Measurements from ENCODE around the gene TBCD.

The TBCD gene

DNA sequence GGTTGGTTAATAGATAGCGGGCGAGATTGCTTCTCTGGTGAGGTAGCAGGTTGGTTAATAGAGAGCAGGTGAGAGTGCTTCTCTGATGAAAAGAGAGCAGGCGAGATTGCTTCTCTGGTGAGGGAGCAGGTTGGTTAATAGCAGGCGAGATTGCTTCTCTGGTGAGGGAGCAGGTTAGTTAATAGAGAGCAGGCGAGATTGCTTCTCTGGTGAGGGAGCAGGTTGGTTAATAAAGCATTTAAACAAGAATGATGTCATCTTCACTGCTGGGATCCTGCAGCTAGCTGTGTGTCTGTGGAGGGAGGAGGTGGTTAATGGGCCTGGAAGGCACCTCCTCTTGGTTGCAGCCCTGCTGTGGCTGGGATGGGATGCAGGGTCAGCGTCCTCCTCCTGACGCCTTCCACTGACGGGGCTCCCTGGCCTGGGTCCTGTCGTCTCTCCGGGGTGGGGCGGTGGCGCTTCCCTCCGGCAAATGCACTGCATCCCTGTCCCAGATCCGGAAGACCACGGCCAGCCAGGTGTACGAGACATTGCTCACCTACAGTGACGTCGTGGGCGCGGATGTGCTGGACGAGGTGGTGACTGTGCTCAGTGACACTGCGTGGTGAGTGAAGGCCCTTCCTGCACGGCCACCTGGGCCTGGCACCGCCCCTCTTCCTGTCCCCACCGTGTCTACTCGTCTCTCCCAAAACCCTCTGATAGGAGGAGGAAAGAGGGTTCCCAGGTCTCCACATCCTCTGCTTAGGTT, 187.2 kb downstream of the TBCD start:
- Histone ChIP-seq H3K9me3 (ENCODE audit: control insufficient read depth, low read length) (peaks cover 3% of the 10 kb centered on the region), H3K36me3 (ENCODE audit: control insufficient read depth, insufficient read depth, low read length, severe bottlenecking) (peaks cover 63% of the 10 kb centered on the region)
- DNase-seq (ENCODE audit: low read depth): no peak

DNA sequence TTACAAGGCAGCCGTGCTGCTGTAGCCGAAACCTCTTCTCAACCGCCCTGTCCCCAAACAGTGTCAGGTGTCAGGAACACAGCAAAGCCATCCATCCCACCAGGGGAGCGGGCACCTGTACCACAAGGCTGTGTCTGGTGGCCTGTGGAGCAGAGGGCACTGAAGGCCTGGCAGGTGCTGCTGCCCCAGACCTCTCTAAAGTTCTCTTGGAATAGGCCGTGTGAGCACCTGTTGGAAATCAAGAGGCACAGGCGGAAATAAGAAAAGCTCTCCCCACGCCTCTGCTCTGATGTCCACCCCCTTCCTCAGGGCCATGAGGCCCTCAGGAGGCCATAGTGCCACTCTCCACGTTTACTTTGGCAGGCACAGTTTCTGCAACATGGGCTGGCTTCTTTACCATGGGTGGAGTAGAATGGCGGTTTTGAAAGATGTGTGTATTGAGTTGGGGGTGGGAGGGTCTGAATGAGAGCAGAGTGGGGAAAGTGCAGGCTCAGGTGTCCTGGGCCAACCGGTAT, 187.8 kb downstream of the TBCD start:
- no peaks in the 10 kb centered on the region for H3K27me3 ChIP-seq (replicated peaks; ENCODE audit: control insufficient read depth, insufficient read depth, low read length)
- H3K36me3 ChIP-seq (ENCODE audit: control insufficient read depth, insufficient read depth, low read length, severe bottlenecking): peaks cover 67% of the 10 kb centered on the region
- no peaks in the 10 kb centered on the region for H3K4me1 ChIP-seq (ENCODE audit: control insufficient read depth, insufficient read depth, low read length)
- H3K4me3 ChIP-seq (ENCODE audit: low read length): no peak overlapping the region
- no peak overlapping the region for H3K9ac ChIP-seq (ENCODE audit: low read length)
- no peak for DNase-seq (ENCODE audit: low read depth)
- peaks cover 9% of the 10 kb centered on the region for H3K9me3 ChIP-seq (ENCODE audit: control insufficient read depth, low read length)

More for the DNA sequence above, 187.2 kb downstream of the TBCD start:
- no peak overlapping the region for H3K4me3 ChIP-seq (ENCODE audit: low read length)
- no peaks in the 10 kb centered on the region for H3K4me1 ChIP-seq (ENCODE audit: control insufficient read depth, insufficient read depth, low read length)
- H3K27me3 ChIP-seq (replicated peaks; ENCODE audit: control insufficient read depth, insufficient read depth, low read length): no peaks in the 10 kb centered on the region
- no peak overlapping the region for H3K9ac ChIP-seq (ENCODE audit: low read length)

DNA sequence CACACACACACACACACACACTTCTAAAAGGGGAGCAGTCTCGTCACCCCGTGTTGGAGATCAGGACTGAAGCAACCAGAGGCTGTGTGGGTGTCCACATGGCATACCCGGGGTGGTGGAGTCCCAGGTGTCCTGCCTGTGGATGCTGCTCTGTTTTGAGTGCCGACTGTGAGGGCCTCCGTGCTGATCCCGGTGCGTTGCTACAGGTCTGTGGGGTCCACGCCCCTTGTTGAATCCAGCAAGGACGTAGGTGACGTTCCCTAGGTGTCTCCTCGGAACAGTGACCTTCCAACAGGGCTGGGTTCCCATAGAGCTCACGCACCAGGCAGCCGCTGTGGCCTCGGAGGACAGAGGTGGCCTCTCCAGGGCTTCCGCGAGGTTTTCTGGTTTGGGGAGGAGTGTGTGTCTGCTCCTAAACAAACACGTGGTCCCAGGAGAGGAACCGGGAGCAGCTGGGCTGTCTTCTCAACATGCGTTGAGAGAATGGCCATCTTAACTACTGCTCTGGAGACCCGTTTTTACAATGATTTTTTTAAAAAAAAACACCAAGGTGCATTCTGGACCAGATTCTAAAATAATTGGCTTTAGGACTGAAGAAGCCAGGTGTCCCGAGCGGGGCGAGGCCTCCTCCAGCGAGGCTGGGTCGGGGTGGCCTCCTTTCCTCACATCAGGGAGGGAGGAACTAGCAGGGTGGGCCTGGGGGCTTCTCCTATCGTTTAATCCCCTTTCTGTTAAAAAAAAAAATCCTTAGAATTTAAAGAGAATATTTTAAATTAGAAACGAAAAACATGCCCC, 188.6 kb downstream of the TBCD start:
- Histone ChIP-seq H3K27me3 (replicated peaks; ENCODE audit: control insufficient read depth, insufficient read depth, low read length) (no peaks in the 10 kb centered on the region), H3K9me3 (ENCODE audit: control insufficient read depth, low read length) (peaks cover 17% of the 10 kb centered on the region), H3K9ac (ENCODE audit: low read length) (no peak overlapping the region), H3K4me1 (ENCODE audit: control insufficient read depth, insufficient read depth, low read length) (no peaks in the 10 kb centered on the region), H3K4me3 (ENCODE audit: low read length) (no peak overlapping the region), H3K36me3 (ENCODE audit: control insufficient read depth, insufficient read depth, low read length, severe bottlenecking) (peaks cover 74% of the 10 kb centered on the region)
- no peak for DNase-seq (ENCODE audit: low read depth)

DNA sequence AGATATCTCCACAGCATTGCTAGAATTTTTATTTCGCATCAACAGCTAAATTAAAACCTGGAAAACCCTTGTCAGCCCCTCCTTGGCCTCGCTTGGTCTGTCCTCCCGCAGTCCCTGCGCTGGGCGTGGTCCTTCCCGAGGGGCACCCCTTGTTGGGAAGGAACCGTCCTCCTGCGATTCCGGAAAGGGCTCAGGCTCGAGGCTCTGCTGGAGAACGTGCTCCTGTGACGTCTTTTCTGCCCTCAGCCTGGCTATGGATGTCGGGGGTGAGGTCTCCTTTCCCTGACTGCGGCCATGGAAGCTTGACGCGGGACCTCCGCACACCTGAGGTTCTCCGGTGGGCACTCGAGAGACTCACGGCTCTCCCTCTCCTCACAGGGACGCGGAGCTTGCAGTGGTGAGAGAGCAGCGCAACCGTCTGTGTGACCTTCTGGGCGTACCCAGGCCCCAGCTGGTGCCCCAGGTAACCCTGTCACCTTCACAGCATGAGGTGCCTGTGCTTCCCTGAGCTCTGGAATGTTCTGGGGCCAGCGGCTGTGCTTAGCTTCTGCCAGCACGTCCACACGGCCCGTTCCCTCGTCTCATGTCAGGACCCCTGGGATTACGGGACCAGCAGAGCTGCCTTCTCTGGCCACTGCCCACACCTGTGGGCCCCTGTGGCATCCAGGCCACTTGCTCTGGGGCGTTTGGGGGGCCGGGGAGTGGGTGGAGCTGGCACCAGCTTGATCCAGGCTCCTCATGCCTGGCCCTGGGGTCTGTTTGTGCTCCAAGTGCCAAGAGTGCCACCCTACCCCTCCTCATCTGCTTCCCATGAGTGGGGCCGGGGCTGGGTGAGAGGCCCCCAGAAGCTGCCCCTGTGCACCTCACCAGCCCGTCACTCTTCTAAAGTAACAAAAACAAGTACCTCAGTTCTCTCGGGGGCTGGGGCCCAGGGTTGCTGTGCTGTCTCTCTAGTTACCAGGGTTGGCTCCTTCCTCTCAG, 189.4 kb downstream of the TBCD start:
- Histone ChIP-seq H3K27me3 (replicated peaks; ENCODE audit: control insufficient read depth, insufficient read depth, low read length) (no peaks in the 10 kb centered on the region), H3K4me3 (ENCODE audit: low read length) (no peak overlapping the region), H3K4me1 (ENCODE audit: control insufficient read depth, insufficient read depth, low read length) (no peaks in the 10 kb centered on the region), H3K36me3 (ENCODE audit: control insufficient read depth, insufficient read depth, low read length, severe bottlenecking) (peaks cover 81% of the 10 kb centered on the region), H3K9me3 (ENCODE audit: control insufficient read depth, low read length) (peaks cover 25% of the 10 kb centered on the region), H3K9ac (ENCODE audit: low read length) (no peak overlapping the region)
- no peak for DNase-seq (ENCODE audit: low read depth)

DNA sequence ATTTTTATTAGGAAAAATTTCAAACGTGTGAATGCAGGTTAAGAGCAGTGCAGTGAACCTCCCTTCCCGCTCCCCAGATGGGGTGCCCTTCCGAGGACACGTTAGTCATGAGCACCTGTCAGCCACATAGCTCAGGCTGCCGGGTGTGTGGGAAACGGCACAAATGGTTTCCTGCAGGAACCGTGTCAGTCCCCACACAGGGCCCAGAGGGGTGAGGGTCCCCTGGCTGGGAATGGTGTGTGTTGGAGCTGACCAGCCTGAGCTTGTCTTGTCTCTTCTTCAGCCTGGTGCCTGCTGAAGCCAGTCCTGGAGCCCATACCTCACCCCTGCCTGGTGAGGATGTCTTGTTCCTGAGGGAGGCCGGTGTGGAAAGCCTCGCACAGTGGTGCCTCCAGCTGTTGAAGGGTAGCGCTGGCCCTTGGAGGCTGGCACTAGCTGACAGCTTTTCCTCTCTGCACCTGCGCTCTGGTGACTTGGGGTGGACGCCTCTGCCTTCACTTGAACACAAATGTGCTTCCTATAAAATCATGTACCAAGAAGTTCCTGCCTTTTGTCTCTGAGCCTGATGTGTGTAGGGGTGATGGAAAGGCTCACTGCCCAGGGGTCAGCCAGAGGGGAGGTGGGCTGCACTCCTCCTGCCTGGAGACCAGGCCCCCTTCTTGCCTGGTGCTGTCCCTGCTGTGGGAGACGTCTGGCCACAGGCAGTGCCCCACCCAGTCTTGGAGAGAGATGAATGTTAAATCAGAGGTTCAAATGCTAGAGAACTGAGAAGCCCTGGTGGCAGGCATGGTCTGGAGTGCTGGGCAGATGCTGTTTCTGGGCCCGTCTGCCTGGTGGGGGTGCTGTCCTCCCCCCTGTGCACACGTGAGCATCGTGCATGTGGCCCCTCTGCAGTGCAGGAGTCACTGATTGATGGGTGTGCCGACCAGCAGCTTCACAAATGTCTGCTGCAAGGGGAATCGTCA, 190.6 kb downstream of the TBCD start:
- no peak overlapping the region for H3K4me3 ChIP-seq (ENCODE audit: low read length)
- DNase-seq (ENCODE audit: low read depth): no peak
- peaks cover 74% of the 10 kb centered on the region for H3K36me3 ChIP-seq (ENCODE audit: control insufficient read depth, insufficient read depth, low read length, severe bottlenecking)
- no peak overlapping the region for H3K9ac ChIP-seq (ENCODE audit: low read length)
- H3K27me3 ChIP-seq (replicated peaks; ENCODE audit: control insufficient read depth, insufficient read depth, low read length): no peaks in the 10 kb centered on the region
- H3K9me3 ChIP-seq (ENCODE audit: control insufficient read depth, low read length): peaks cover 26% of the 10 kb centered on the region
- no peaks in the 10 kb centered on the region for H3K4me1 ChIP-seq (ENCODE audit: control insufficient read depth, insufficient read depth, low read length)

DNA sequence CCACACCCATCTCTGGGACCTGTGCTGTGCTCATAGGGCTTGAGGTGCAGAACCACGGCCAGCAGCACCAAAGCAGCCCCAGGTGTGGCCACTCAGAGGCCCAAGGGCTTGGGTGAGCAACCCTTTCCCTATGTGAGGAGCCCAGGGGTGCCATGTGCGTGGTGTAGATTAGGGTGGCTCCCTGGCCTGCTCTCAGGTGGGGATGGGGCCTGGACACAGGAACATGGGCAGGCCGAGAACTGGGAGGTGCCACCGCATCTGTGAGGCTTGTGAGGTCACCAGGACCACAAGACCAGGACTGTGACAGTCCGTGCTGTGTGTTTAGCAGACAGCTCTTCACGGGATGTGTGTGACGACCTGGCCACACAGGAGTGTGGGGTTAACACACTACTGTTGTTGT, 191.5 kb downstream of the TBCD start:
- Histone ChIP-seq H3K9ac (ENCODE audit: low read length) (no peak overlapping the region), H3K4me1 (ENCODE audit: control insufficient read depth, insufficient read depth, low read length) (no peaks in the 10 kb centered on the region), H3K9me3 (ENCODE audit: control insufficient read depth, low read length) (peaks cover 26% of the 10 kb centered on the region), H3K36me3 (ENCODE audit: control insufficient read depth, insufficient read depth, low read length, severe bottlenecking) (peaks cover 65% of the 10 kb centered on the region), H3K4me3 (ENCODE audit: low read length) (no peak overlapping the region), H3K27me3 (replicated peaks; ENCODE audit: control insufficient read depth, insufficient read depth, low read length) (no peaks in the 10 kb centered on the region)
- no peak for DNase-seq (ENCODE audit: low read depth)

DNA sequence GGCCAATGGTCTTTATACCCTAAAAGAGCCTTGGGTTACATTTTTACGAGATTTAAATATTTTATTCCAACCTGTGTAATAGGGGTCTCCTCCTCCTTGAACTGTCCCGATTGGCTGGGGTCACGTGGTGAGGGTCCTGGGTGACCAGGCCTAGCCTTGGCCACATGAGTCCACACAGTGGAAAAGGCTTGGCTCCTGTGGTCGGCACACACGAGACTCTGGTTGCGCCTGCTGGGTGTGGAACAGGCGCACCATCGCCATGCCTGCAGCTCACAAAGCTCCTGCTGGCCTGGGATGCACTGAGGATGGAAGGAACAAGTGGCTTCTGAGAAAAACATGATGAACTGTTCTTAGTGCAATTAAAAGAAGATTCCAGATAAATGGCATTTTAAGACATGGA, 191.9 kb downstream of the TBCD start:
- Histone ChIP-seq H3K9me3 (ENCODE audit: control insufficient read depth, low read length) (peaks cover 26% of the 10 kb centered on the region), H3K4me1 (ENCODE audit: control insufficient read depth, insufficient read depth, low read length) (no peaks in the 10 kb centered on the region), H3K36me3 (ENCODE audit: control insufficient read depth, insufficient read depth, low read length, severe bottlenecking) (peaks cover 62% of the 10 kb centered on the region), H3K27me3 (replicated peaks; ENCODE audit: control insufficient read depth, insufficient read depth, low read length) (no peaks in the 10 kb centered on the region), H3K4me3 (ENCODE audit: low read length) (no peak overlapping the region), H3K9ac (ENCODE audit: low read length) (no peak overlapping the region)
- DNase-seq (ENCODE audit: low read depth): no peak

DNA sequence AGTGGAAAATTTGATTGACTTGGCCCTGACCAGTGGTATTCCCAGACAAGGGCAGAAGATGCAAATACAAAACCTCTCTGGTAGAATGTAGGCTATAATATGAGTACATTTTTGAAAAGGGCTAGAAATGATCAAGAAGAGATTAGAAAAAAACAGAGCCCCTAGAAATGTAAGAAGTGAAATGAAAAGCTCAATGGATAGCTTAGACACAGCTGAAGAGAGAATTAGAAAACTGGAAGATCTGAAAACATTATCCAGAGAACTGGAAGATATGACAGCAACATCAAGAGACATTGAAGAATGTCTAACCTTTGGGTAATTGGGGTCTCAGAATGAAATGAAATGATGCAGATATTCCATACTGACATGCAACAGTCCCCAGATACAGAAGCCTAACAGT, 193.1 kb downstream of the TBCD start:
- Histone ChIP-seq H3K4me1 (ENCODE audit: control insufficient read depth, insufficient read depth, low read length) (no peaks in the 10 kb centered on the region), H3K27me3 (replicated peaks; ENCODE audit: control insufficient read depth, insufficient read depth, low read length) (no peaks in the 10 kb centered on the region), H3K9me3 (ENCODE audit: control insufficient read depth, low read length) (peaks cover 26% of the 10 kb centered on the region), H3K36me3 (ENCODE audit: control insufficient read depth, insufficient read depth, low read length, severe bottlenecking) (peaks cover 52% of the 10 kb centered on the region), H3K4me3 (ENCODE audit: low read length) (peak overlapping the region; percentile 55), H3K9ac (ENCODE audit: low read length) (no peak overlapping the region)
- DNase-seq (ENCODE audit: low read depth): no peak

DNA sequence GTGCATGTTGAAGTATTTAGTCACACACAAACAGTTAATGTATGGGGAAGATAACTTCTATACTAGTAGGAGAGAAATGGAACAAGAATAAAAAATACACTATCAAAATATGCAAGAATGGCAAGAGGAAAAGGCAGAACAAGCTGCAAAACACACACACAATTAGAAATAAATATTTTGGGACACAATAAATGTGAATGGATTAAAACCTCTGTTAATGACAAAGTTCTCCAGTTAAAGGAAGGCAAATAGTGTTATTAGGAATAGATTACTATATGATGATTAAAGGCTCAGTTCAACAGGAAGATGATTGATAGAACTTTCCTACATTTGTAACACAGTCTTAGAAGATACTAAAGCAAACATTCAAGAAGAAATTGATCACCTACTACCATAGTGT, 194.2 kb downstream of the TBCD start:
- H3K9me3 ChIP-seq (ENCODE audit: control insufficient read depth, low read length): peaks cover 26% of the 10 kb centered on the region
- no peak for DNase-seq (ENCODE audit: low read depth)
- no peak overlapping the region for H3K4me3 ChIP-seq (ENCODE audit: low read length)
- peaks cover 48% of the 10 kb centered on the region for H3K36me3 ChIP-seq (ENCODE audit: control insufficient read depth, insufficient read depth, low read length, severe bottlenecking)
- no peaks in the 10 kb centered on the region for H3K4me1 ChIP-seq (ENCODE audit: control insufficient read depth, insufficient read depth, low read length)
- no peaks in the 10 kb centered on the region for H3K27me3 ChIP-seq (replicated peaks; ENCODE audit: control insufficient read depth, insufficient read depth, low read length)
- H3K9ac ChIP-seq (ENCODE audit: low read length): no peak overlapping the region

All from adipocyte (in vitro differentiated cells).